K562 (cell line): ENCODE data around the gene MED19. TPM values are rescaled to one million over a fixed set of nuclear protein-coding genes. Genes with fewer than 3 reads are reported as not detected.

Experiments used
- ASH1L ChIP-seq: fragments of 450-650 bp; IDR thresholded peaks from 2 replicates; pipeline ENCODE4 v1.6.1; 2018; ENCODE audit warnings: borderline replicate concordance, mild to moderate bottlenecking, low read depth; ENCODE audit not compliant: partially characterized antibody
- CBX2 ChIP-seq: fragments of 200-600 bp; sonication (generic); IDR thresholded peaks from one replicate; pipeline ENCODE4 v1.6.1; 2012; ENCODE audit warnings: mild to moderate bottlenecking, low read length, inconsistent platforms; ENCODE audit not compliant: insufficient read depth, poor library complexity, severe bottlenecking
- DACH1 ChIP-seq: fragments of 450-650 bp; IDR thresholded peaks from 2 replicates; pipeline ENCODE4 v1.6.1; 2018; ENCODE audit not compliant: partially characterized antibody
- ETV5 ChIP-seq: sonication (generic); formaldehyde crosslinking; IDR thresholded peaks from 2 replicates; pipeline ENCODE4 v1.4.0; 2020; ENCODE audit warnings: low read depth, mild to moderate bottlenecking, missing genetic modification reagents
- GABPA ChIP-seq: fragments of 200-800 bp; sonication (Bioruptor generic); conservative IDR thresholded peaks from 2 replicates; pipeline ENCODE4 v1.6.1; 2016; ENCODE audit warnings: low read depth, missing genetic modification characterization, missing compliant biosample characterization
- HDAC3 ChIP-seq: fragments of 450-650 bp; IDR thresholded peaks from 2 replicates; pipeline ENCODE4 v1.6.1; 2018; ENCODE audit warnings: borderline replicate concordance, mild to moderate bottlenecking, moderate library complexity; ENCODE audit not compliant: partially characterized antibody
- HNRNPH1 ChIP-seq: fragments of 200-400 bp; formaldehyde crosslinking; optimal IDR thresholded peaks from 2 replicates; pipeline ENCODE3; 2017; ENCODE audit warnings: low read depth, mild to moderate bottlenecking, low read length, moderate library complexity
- NR2C1 ChIP-seq, 2 experiments: fragments of 450-650 bp; IDR thresholded peaks; 2 replicates each; pipeline ENCODE4 v1.6.1; 2017; ENCODE audit warnings: mild to moderate bottlenecking in 2 of 2, antibody characterized with exemption in 1 of 2, inconsistent platforms in 1 of 2, missing compliant biosample characterization in 1 of 2, missing genetic modification characterization in 1 of 2
- POLR2H ChIP-seq: IDR thresholded peaks from 2 replicates; pipeline ENCODE4 v1.6.1; 2016; ENCODE audit warnings: missing genetic modification characterization, low read depth, mild to moderate bottlenecking, control low read depth, missing compliant biosample characterization, moderate library complexity
- POU5F1 ChIP-seq: fragments of 150-350 bp; IDR thresholded peaks from 2 replicates; pipeline ENCODE4 v1.6.1; 2014; ENCODE audit warnings: borderline replicate concordance, low read length, low read depth, mild to moderate bottlenecking; ENCODE audit not compliant: partially characterized antibody
- RCOR1 ChIP-seq, 2 experiments: IDR thresholded peaks; 2 replicates each; pipeline ENCODE4 v1.6.1; 2012; ENCODE audit warnings: low read depth in 2 of 2, low read length in 2 of 2, borderline replicate concordance in 1 of 2, improper control_type of control experiment in 1 of 2
- RNF2 ChIP-seq: sonication (generic); IDR thresholded peaks from 2 replicates; pipeline ENCODE4 v1.6.1; 2016
- TBP ChIP-seq: optimal IDR thresholded peaks from 2 replicates; pipeline ENCODE3; 2011; ENCODE audit warnings: low read depth, low read length, improper control_type of control experiment
- TOE1 ChIP-seq, 2 experiments: fragments of 450-650 bp in 1 of 2; sonication (generic) in 1 of 2; formaldehyde crosslinking in 1 of 2; IDR thresholded peaks; 2 replicates each; pipeline versions ENCODE4 v1.7.1 to v1.8.0; 2016 to 2022; ENCODE audit warnings: borderline replicate concordance in 2 of 2, mild to moderate bottlenecking in 2 of 2, antibody characterized with exemption in 1 of 2, inconsistent platforms in 1 of 2, low read depth in 1 of 2, missing genetic modification reagents in 1 of 2, moderate library complexity in 1 of 2
- TSHZ1 ChIP-seq: fragments of 250-450 bp; sonication (Bioruptor Pico); IDR thresholded peaks from 2 replicates; pipeline ENCODE4 v1.4.0; 2020; ENCODE audit warnings: mild to moderate bottlenecking, moderate library complexity
- ZBTB11 ChIP-seq, 3 experiments: fragments of 200-800 bp in 1 of 3; fragments of 250-450 bp in 1 of 3; fragments of 450-650 bp in 1 of 3; sonication (Bioruptor Pico) in 1 of 3; sonication (Bioruptor generic) in 1 of 3; formaldehyde crosslinking in 1 of 3; IDR thresholded peaks; 2 replicates each; pipeline versions ENCODE4 v1.6.1 to v1.8.0; 2016 to 2022; ENCODE audit warnings: mild to moderate bottlenecking in 2 of 3, missing genetic modification characterization in 2 of 3, missing compliant biosample characterization in 1 of 3, moderate library complexity in 1 of 3
- ZC3H4 ChIP-seq: sonication (generic); formaldehyde crosslinking; IDR thresholded peaks from 2 replicates; pipeline ENCODE4 v1.9.0; 2021; ENCODE audit warnings: missing genetic modification reagents, borderline replicate concordance
- ZC3H8 ChIP-seq: fragments of 450-650 bp; IDR thresholded peaks from 2 replicates; pipeline ENCODE4 v1.6.1; 2017
- ZNF695 ChIP-seq: fragments of 450-650 bp; formaldehyde crosslinking; IDR thresholded peaks from 2 replicates; pipeline ENCODE4 v1.4.0; 2020; ENCODE audit warnings: mild to moderate bottlenecking, moderate library complexity
- ZNF764 ChIP-seq: fragments of 250-450 bp; sonication (Bioruptor Pico); IDR thresholded peaks from 2 replicates; pipeline ENCODE4 v1.4.0; 2020; ENCODE audit warnings: low read depth, mild to moderate bottlenecking, moderate library complexity
- polyA plus RNA-seq, 8 experiments: library from polyadenylated mRNA; depleted of rRNA in 4 of 8; stranded (reverse) in 5 of 8; unstranded in 3 of 8; fragments of >200 nt; fragmentation: Nextera tagmentation in 2 of 8; fragmentation: Illumina TruSeq in 1 of 8; extraction: Ambion mirVana in 2 of 8; extraction: Trizol in 1 of 8; gene quantifications; 2 replicates each; pipeline versions ENCODE4 v1.2.1 to v1.2.3, GENCODE V29; 2011 to 2014; ENCODE audit warnings: inconsistent platforms in 1 of 8, missing spikeins in 1 of 8
- total RNA-seq, 7 experiments: library from RNA; depleted of rRNA in 6 of 7; stranded (reverse); fragments of >200 nt in 6 of 7; fragmentation: Illumina TruSeq in 2 of 7; extraction: Trizol in 2 of 7; gene quantifications; 2 replicates each; pipeline versions ENCODE4 v1.2.1 to v1.2.3, GENCODE V29; 2011 to 2021; ENCODE audit warnings: low replicate concordance in 1 of 7

Gene MED19
- total and polyA plus RNA-seq, 9 of the 15 experiments (the other 6 are each of a cell fraction or from before 2014, with no cell fraction given), result 7.3 to 23.5 (median 15.0) TPM

GRCh38 chr11:57667117-57667735, 44.8 kb downstream of the MED19 start (continued):
- TF ChIP-seq CBX2 (no peak), TSHZ1 (CRISPR knock-in tag) (no peak), TBP (peak; percentile 66), DACH1 (no peak), ZC3H8 (no peak), ZNF764 (no peak), ZBTB11 (CRISPR knock-in tag; IDR thresholded peaks at IDR 0.05) (peak in 1 of 3 experiments; percentile 95; a peak in 3 of 6 replicates), TOE1 (IDR thresholded peaks at IDR 0.05; ENCODE audit: borderline replicate concordance) (peak; percentile 62; the same call in 1 of the 2 replicates), TOE1 (CRISPR knock-in tag; IDR thresholded peaks at IDR 0.05; ENCODE audit: borderline replicate concordance, low read depth) (no peak), GABPA (peak; percentile 85), HNRNPH1 (no peak), POU5F1 (no peak), ZC3H4 (CRISPR knock-in tag) (no peak), RCOR1 (IDR thresholded peaks at IDR 0.05; ENCODE audit: borderline replicate concordance in 1 of 2, low read depth in 2 of 2, low read length in 2 of 2) (no peak), ETV5 (CRISPR knock-in tag) (0 out of 2 replicates have a peak, but pooled peaks have one; percentile 7), ASH1L (peak; percentile 95), HDAC3 (no peak), ZNF695 (CRISPR knock-in tag) (no peak), NR2C1 (IDR thresholded peaks at IDR 0.05) (peak; percentile 55; the same call in 1 of the 2 replicates), NR2C1 (tag; IDR thresholded peaks at IDR 0.05) (peak; percentile 37; the same call in 1 of the 2 replicates), RNF2 (peak; percentile 61; the same call in 1 of the 2 replicates), POLR2H (tag) (0 out of 2 replicates have a peak, but pooled peaks have one; percentile 55)
